T-helper 2 cell (primary cell): ENCODE results near the gene CHADL.

Experiments used
- DNase-seq, 5 experiments: peaks; one replicate each; pipeline versions ENCODE4 v3.0.0 to v3.0.0-alpha.2; 2012 to 2022

CHADL gene

GRCh38 chr22:41229730-41230400 is 10.9 kb downstream of the CHADL start:
- DNase-seq: no peak

GRCh38 chr22:41229215-41229614 is 11.5 kb downstream of the CHADL start:
- DNase-seq: no peak

GRCh38 chr22:41226723-41227655 is 13.7 kb downstream of the CHADL start:
- DNase-seq: no peak

GRCh38 chr22:41223535-41223934 is 17.2 kb downstream of the CHADL start:
- no peak for DNase-seq

GRCh38 chr22:41222846-41223507 is 17.8 kb downstream of the CHADL start:
- no peak for DNase-seq

GRCh38 chr22:41217553-41218157 is 23.1 kb downstream of the CHADL start:
- DNase-seq: peak in 1 of 5 experiments; percentile 77

GRCh38 chr22:41216984-41217383 is 23.7 kb downstream of the CHADL start:
- no peak for DNase-seq

- DNase-seq: no peak
These were observed 24.8 kb downstream of the CHADL start for GRCh38 chr22:41215926-41216325.

GRCh38 chr22:41215409-41215808 is 25.3 kb downstream of the CHADL start:
- no peak for DNase-seq

- no peak for DNase-seq
These were observed 34.0 kb downstream of the CHADL start for GRCh38 chr22:41206719-41207118.

- peak; percentile 95 to 99 (median 98) for DNase-seq
These were observed 35.5 kb downstream of the CHADL start, which contains the start of gene L3MBTL2 for GRCh38 chr22:41204992-41205900. L3MBTL2 (plus strand) TSS chr22:41205312; CDS start chr22:41205363, 51 bp downstream.

GRCh38 chr22:41204066-41204465 is 36.7 kb downstream of the CHADL start:
- DNase-seq: no peak

- no peak for DNase-seq
These were observed 37.6 kb downstream of the CHADL start for GRCh38 chr22:41203118-41203517.

GRCh38 chr22:41201141-41201540 is 39.6 kb downstream of the CHADL start:
- no peak for DNase-seq

GRCh38 chr22:41198027-41198580 is 42.6 kb downstream of the CHADL start:
- peak in 4 of 5 experiments; percentile 12 to 63 (median 44) for DNase-seq

- DNase-seq: peak; percentile 66 to 80 (median 78)
These were observed 43.4 kb downstream of the CHADL start for GRCh38 chr22:41197038-41197972.

- no peak for DNase-seq
These were observed 46.9 kb downstream of the CHADL start for GRCh38 chr22:41193829-41194228.

- no peak for DNase-seq
These were observed 49.3 kb downstream of the CHADL start for GRCh38 chr22:41191467-41191866.

GRCh38 chr22:41184679-41185078 is 56.1 kb downstream of the CHADL start:
- DNase-seq: no peak
